Measurements from ENCODE around the gene MSH2.
"Not testable (repeated sequence)": the region's sequence is repeated elsewhere in the genome, so short reads cannot be mapped to it uniquely, and the experiment has no call there.

Gene MSH2

DNA sequence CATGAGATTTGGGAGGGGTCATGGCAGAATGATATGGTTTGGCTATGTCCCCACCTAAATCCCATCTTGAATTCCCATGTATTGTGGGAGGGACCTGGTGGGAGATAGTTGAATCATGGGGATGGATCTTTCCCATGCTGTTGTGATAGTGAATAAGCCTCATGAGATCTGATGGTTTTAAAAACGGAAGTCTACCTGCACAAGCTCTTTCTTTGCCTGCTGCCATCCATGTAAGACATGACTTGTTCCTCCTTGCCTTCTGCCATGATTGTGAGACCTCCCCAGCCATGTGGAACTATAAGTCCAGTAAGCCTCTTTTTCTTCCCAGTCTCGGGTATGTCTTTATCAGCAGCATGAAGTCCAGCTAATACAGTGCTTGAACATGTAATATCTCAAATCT lies 5.0 kb downstream of the MSH2 start:
- DNase-seq (ENCODE audit: low read depth in 3 of 3) = not testable (repeated sequence)

DNA sequence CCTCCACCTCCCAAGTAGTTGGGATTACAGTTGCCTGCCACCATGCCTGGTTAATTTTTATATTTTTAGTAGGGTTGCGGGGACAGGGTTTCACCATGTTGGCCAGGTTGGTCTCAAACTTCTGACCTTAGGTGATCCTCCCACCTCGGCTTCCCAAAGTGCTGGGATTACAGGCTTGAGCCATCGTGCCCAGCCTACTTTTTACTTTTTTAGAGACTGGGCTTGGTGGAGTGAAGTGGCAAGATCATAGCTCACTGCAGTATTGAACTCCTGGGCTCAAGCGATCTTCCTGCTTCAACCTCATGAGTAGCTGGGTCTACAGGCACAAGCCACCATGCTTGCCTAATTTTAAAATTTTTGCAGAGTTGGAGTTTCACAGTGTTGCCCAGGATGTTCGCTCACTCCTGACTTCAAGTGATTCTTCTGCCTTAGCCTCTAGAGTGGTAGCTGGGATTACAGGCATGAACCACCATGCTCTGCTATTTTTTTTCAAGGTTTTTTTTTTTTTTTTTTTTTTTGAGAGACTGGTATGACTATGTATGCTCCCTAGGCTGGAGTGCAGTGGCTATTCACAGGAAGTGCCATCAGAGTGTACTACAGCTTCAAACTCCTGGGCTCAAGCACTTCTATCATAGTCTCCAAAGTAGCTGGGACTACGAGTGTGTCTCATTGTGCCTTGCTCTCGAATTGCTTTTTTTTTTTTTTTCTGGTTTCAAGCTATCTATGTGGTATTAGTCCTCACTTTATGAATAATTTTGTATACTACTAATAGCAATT lies 11.9 kb downstream of the MSH2 start:
- no peak for DNase-seq (ENCODE audit: low read depth in 3 of 3)

DNA sequence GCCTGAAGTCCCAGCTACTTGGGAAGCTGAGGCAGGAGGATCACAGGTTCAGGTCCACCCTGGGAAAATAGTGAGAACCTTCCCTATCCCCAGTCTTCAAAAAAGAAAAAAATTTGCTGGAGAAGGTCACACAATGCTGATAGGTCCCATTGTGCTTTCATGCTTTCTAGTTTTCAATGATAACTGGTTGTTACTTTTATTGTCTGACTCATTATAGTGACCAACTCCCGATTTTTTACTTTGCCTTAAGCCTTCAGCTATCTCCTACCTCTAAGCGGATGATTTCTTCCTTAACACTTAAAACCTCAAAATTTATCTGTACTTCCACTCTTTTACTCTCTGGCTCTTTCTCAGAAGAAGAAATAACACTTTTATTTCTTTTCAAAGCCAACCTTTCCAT lies 17.3 kb downstream of the MSH2 start:
- DNase-seq (ENCODE audit: low read depth in 3 of 3) = no peak

DNA sequence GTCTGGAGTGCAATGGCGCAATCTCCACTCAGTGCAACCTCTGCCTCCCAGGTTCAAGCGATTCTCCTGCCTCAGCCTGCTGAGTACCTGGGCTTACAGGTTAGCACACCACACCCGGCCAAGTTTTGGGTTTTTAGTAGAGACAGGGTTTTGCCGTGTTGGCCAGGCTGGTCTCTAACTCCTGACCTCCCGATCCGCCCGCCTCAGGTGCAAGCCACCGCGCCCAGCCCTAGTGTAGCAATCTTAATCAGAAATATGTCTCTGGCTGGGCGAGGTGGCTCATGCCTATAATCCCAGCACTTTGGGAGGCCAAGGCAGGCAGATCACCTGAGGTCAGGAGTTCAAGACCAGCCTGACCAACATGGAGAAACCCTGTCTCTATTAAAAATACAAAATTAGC lies 17.7 kb downstream of the MSH2 start:
- not testable (repeated sequence) for DNase-seq (ENCODE audit: low read depth in 3 of 3)

DNA sequence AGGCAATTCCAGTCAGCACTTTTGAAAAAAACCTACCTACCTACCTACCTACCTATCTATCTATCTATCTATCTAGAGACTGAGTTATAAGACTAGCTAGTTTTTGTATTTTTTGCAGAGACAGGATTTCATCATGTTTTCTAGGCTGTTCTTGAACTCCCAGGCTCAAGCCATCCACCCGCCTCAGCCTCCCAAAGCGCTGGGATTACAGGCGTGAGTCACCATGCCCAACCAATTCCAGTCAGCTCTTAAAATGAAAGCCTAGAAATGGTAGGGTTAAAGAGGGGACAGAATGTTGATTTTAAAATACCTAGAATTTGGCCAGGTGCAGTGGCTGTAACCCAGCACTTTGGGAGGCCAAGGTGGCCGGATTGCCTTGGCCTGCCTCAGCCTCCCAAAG lies 19.1 kb downstream of the MSH2 start:
- DNase-seq (ENCODE audit: low read depth in 3 of 3) = no peak

DNA sequence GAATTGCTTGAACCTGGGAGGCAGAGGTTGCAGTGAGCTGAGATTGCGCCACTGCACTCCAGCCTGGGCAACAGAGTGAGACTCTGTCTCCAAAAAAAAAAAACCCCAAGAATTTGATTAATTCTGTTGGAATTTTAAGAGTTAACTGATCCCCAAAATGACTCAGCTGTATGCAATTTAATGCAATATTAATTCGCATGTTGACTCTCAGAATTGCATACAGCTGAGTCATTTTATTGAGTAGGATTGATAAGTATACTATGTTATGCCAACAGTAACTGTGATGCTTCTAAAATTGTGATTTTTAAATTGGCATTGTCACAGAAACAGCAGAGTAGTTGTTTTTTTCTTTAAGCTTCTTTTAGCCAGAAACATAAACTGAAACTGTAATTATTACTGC lies 19.6 kb downstream of the MSH2 start:
- DNase-seq (ENCODE audit: low read depth in 3 of 3) = no peak

DNA sequence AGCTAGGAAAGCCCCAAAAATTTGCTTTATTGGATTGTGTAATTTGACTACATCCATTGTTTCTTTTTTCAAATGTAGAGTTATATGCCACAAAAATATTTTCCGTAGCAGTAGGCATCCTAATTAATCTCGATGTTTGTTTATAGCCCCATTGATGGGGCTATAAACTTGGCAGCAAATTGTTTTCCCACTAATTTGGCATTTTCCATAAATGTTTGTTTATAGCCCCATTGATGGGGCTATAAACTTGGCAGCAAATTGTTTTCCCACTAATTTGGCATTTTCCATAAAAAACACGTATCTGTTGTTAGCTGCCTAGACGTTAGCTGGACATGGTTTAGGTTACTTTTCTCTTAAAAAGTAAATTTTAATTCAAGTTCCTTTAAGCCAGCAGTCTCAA lies 23.8 kb downstream of the MSH2 start:
- no peak for DNase-seq (ENCODE audit: low read depth in 3 of 3)

DNA sequence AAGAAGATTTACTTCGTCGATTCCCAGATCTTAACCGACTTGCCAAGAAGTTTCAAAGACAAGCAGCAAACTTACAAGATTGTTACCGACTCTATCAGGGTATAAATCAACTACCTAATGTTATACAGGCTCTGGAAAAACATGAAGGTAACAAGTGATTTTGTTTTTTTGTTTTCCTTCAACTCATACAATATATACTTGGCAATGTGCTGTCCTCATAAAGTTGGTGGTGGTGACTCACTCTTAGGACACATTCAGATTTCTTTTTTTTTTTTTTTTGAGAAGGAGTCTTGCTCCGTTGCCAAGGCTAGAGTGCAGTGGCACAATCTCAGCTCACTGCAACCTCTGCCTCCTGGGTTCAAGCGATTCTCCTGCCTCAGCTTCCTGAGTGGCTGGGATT lies 26.8 kb downstream of the MSH2 start:
- no peak for DNase-seq (ENCODE audit: low read depth in 3 of 3)

DNA sequence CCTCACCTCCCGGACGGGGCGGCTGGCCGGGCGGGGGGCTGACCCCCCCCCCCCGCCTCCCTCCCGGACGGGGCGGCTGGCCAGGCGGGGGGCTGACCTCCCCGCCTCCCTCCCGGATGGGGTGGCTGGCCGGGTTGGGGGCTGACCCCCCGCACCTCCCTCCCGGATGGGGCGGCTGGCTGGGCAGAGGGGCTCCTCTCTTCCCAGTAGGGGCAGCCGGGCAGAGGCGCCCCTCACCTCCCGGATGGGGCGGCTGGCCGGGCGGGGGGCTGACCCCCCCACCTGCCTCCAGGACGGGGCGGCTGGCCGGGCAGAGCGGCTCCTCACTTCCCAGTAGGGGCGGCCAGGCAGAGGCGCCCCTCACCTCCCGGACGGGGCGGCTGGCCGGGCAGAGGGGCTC lies 30.1 kb downstream of the MSH2 start:
- DNase-seq (ENCODE audit: low read depth in 3 of 3) = not testable (repeated sequence)

DNA sequence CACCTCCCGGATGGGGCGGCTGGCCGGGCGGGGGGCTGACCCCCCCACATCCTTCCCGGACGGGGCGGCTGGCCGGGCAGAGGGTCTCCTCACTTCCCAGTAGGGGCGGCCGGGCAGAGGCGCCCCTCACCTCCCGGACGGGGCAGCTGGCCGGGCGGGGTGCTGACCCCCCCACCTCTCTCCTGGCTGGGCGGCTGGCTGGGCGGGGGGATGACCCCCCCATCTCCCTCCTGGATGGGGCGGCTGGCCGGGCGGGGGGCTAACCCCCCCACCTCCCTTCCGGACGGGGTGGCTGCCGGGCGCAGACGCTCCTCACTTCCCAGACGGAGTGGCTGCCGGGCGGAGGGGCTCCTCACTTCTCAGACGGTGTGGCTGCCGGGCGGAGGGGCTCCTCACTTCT lies 30.5 kb downstream of the MSH2 start:
- not testable (repeated sequence) for DNase-seq (ENCODE audit: low read depth in 3 of 3)

DNA sequence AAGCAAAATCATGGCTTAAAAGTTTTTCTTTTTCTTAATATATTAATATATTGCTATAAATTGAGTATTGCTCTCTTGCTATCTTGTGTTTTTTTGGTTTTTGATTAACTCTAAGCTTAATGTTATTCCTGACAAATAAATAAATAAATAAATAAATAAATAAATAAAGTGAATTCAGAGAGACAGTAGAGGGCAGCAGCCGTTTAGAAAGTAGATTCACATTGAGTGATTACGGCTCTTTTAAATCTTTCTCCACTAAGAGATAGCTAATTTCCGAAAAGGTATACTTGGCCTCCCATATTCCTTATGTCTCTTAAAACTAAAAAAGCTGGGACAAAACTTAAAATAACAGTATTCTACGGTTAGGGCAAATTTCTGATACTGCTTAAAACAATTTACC lies 34.3 kb downstream of the MSH2 start:
- no peak for DNase-seq (ENCODE audit: low read depth in 3 of 3)

DNA sequence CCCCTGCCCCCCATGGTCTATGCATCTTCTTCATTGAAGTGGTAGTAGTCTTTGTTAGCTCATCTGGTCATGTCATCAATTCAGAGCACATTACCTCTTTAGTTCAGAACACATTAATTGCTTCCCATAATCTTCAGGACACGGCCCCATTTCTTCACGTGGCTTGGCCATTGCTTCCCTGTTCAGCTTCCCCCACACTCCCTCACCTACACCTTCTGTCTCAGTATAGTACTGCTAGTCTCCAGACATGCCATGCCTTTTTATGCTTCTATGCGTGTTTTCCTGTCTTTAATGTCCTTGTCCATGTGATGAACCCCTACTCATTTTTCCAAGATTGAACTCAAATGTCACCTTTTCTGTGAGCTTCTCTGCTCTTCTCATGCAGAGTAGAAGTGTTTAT lies 35.1 kb downstream of the MSH2 start:
- DNase-seq (ENCODE audit: low read depth in 3 of 3) = no peak

DNA sequence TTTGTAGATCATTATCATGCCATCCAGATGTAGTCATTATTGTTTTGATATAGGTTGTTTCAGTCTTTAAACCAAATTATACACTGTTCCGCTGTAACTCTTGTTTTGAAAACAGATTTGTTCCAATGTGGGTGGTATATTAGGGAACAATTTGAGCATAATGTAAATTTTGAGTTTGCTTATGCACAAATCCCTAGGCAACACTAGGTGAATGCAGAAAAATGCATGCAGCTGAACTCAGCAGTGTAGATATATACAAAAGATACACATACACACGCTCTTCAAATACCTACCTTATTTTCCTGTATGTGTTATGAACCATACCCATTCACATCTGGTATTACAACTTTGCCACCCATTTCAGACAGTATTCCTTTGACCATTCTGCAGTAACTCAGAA lies 35.8 kb downstream of the MSH2 start:
- DNase-seq (ENCODE audit: low read depth in 3 of 3) = no peak

DNA sequence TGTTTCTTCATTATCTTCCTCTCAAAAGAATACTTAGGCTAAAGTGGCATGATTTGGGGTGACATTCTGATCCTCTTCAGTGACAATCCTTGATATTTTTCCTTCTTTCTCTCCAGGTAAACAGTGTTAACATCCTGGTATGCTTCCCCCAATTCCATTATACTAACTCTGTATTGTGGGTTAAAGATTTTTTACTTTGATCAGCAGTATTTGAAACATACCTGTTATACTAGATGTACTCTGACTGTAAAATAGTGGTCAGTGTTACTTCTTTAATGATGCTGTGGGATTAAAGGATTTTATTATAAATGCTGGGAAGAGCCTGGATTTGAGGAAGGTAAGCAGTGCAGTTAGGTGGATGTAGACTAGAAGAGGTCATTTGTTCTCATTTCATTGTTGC lies 48.8 kb downstream of the MSH2 start:
- no peak for DNase-seq (ENCODE audit: low read depth in 3 of 3)

DNA sequence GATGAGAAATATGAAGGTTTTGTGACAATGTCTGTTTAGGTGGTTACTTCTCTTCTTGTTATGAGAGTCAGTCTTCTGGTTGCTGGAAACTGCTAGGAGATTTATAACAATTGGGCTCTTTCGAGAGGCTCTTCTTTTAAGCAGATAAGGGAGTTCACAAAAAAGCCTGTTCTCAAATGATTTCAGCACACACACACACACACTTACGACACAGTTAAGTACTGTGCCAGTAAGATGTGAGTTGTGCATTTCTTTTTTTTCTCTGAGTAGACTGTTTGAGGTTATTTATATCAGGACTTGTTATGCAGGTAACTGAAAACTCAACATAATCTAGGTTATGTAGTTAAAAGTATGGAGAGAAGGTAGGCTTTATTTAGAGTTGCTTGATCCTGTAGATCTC lies 49.8 kb downstream of the MSH2 start:
- DNase-seq (ENCODE audit: low read depth in 3 of 3) = no peak

DNA sequence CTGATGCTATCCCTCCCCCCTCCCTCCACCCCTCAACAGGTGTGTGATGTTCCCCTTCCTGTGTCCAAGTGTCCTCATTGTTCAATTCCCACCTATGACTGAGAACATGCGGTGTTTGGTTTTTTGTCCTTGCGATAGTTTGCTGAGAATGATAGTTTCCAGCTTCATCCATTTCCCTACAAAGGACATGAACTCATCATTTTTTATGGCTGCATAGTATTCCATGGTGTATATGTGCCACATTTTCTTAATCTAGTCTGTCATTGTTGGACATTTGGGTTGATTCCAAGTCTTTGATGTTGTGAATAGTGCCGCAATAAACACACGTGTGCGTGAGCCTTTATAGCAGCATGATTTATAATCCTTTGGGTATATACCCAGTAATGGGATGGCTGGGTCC lies 51.9 kb downstream of the MSH2 start:
- DNase-seq (ENCODE audit: low read depth in 3 of 3) = not testable (repeated sequence)

DNA sequence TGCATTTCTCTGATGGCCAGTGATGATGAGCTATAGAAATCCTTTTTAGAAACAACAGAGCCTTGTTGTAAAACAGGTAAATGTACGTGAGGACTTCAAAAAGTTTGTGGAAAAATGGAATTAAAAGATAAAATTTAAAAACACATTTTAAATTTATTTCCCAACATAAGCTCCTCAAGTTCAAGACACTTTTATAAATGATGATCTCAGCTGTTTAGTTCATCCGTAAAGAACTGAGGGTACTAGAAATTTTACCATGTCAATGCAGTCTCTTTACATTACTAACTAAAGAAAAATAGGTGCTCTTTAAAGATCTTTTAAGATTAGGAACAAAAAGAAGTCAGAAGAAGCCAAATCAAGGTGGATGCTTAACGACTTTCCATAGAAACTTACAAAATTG lies 52.5 kb downstream of the MSH2 start:
- no peak for DNase-seq (ENCODE audit: low read depth in 3 of 3)

DNA sequence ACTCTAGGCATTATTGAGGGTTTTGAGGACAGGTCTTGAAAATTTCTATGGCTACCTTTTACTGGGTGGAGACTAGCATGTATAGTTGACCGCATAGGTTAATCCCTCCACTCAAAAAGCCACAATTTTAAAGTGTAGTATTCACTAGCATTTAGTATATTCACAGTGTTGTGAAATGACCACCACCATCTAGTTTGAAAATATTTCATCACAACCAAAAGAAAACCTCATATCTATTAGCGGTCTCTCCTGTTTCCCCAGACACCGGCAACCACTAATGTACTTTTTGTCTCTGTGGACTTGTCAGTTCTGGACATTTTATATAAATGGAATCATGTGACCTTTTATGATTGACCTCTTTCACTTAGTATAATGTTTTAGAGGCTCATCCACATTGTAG lies 53.9 kb downstream of the MSH2 start:
- DNase-seq (ENCODE audit: low read depth in 3 of 3) = no peak

DNA sequence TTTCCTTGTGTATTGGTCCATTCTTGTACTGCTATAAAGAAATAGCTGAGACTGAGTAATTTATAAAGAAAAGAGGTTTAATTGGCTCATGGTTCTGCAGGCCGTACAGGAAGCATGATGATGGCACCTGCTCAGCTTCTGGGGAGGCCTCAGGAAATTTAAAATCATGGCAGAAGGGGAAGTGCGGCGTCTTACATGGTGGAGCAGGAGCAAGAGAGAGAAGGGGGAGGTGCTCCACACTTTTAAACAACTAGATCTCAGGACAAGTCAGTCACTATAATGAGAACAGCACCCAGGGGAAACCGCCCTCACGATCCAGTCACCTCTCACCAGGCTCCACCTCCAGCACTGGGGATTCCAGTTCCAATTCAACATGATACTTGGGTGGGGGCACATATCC lies 54.3 kb downstream of the MSH2 start:
- no peak for DNase-seq (ENCODE audit: low read depth in 3 of 3)

DNA sequence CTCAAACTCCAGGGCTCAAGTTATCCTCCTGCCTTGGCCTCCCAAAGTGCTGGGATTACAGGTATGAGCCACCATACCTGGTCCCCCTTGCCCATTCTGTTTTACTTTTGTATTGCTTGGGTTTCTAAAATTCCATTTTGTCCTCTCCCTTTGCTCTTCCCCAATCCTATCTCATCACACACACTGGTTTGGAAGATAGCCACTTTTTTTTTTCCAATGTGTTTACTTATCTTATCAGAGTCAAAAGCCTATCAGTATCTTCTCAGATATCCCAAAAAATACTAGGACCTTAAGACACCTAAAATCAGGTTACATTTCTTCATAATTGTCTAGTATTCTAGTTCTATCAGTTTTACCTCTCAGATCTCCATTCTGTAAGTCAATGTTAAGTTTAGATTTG lies 56.1 kb downstream of the MSH2 start:
- no peak for DNase-seq (ENCODE audit: low read depth in 3 of 3)

DNA sequence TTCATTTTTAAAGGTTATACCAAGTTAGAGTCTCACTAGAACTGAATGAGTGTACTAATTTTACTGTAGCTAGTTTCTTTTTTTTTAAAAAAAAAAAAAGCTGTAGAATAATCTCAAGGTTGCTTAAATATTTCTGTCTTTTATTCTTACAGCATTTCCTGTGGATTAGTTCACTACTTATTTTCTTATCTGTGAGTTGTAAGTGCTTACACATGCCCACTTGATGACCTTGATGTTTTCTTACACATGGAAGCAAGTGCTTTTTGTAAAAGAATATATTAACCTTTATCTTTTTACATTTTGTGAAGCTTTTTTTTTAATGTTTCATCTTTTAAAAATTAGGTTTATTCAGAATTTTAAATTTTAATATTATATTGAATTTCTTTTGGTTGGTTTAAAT lies 57.8 kb downstream of the MSH2 start:
- DNase-seq (ENCODE audit: low read depth in 3 of 3) = no peak

DNA sequence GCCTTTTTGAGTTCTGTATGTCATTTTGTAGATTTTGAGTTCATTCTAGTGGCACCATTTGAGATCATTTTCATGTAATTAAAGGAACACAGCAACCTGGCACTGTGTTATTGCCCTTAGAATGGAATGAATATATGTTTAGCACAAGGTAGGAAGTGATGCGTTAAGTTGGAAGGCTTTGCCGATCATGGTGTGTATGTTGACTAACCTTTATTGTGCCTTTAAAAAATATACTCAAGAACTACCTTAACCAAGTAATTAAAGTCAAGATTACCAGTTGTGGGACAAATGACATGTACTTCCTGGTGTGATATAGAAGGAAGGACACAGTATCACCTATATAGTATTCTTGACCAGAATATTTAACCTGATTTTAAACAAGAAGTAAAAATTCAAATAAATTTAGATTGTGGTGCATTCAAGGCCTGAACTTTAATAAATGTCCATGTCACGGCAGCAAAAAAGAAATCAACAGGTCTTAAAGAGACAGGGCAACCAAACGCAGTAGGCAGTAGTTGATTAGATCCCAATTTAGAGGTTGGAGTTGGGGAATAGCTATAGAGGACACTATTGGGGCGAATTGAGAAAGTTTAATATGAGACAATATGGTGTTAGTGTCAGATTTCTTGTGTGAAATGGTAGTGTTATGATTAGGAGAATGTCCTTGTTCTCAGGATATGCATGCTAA lies 68.6 kb downstream of the MSH2 start:
- no peak for DNase-seq (ENCODE audit: low read depth in 3 of 3)

DNA sequence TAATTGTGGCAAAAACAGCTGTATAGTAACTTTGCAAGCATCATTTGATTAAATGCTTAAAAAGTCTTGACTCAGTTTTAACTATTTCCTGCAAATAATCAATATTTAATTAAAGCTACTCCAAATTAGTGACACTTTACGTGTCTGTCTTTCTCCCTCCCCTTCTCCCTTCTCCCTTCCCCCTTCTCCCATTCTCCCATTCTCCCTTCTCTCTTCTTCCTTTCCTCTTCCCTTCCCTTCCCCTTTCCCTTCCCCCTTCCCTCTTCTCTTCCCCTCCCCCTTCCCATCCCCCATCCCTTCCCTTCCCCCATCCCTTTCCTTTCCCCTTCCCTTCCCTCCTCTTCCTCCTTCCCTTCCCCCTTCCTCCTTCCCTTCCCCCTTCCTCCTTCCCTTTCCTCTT lies 76.9 kb downstream of the MSH2 start:
- DNase-seq (ENCODE audit: low read depth in 3 of 3) = no peak

DNA sequence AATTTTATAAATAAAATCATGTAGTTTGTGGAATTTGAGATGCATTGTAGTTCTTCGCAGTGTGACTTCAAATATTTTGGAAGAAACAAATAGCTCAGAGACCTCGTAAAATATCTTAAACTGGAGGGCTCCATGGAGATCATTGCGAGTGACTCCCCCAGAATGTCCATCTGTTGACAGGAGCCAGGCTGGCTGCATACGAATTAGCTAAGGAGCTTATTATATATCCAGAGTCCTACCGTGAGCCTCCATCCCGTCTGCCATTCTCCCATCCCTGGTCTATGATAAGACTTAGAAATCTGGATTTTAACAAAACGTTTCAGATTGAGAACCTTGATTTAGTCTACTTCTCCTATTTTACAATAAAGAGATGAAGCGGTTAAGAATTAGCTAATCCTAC lies 80.2 kb downstream of the MSH2 start:
- DNase-seq (ENCODE audit: low read depth in 3 of 3) = no peak
